Measurements from ENCODE around the gene FGF7. TPM values are rescaled to one million over a fixed set of nuclear protein-coding genes. Genes with fewer than 3 reads are reported as not detected.
"Not testable (repeated sequence)": the region's sequence is repeated elsewhere in the genome, so short reads cannot be mapped to it uniquely, and the experiment has no call there.

FGF7 gene, protein sequence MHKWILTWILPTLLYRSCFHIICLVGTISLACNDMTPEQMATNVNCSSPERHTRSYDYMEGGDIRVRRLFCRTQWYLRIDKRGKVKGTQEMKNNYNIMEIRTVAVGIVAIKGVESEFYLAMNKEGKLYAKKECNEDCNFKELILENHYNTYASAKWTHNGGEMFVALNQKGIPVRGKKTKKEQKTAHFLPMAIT
- 87.9 and 97.7 TPM in 2 replicates for total RNA-seq (ENCODE audit: low replicate concordance)

DNA sequence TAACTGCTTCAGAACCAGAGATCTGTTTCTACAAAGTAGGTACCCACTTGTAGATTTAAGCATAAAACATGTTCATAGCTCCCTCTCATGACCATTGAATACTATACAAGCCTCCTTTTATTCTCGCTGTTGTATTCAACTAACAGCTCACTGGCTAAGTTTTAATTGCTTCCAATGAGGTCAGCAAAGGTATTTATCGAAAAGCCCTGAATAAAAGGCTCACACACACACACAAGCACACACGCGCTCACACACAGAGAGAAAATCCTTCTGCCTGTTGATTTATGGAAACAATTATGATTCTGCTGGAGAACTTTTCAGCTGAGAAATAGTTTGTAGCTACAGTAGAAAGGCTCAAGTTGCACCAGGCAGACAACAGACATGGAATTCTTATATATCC lies at the start of gene FGF7:
FGF7 (plus strand) TSS at position 222 of the 400 bp plus-strand sequence. CDS start 1,056 bp downstream, outside the sequence.
- DNase-seq (ENCODE audit: low read depth) = peak; percentile 94
- TF ChIP-seq, protein P1, sequence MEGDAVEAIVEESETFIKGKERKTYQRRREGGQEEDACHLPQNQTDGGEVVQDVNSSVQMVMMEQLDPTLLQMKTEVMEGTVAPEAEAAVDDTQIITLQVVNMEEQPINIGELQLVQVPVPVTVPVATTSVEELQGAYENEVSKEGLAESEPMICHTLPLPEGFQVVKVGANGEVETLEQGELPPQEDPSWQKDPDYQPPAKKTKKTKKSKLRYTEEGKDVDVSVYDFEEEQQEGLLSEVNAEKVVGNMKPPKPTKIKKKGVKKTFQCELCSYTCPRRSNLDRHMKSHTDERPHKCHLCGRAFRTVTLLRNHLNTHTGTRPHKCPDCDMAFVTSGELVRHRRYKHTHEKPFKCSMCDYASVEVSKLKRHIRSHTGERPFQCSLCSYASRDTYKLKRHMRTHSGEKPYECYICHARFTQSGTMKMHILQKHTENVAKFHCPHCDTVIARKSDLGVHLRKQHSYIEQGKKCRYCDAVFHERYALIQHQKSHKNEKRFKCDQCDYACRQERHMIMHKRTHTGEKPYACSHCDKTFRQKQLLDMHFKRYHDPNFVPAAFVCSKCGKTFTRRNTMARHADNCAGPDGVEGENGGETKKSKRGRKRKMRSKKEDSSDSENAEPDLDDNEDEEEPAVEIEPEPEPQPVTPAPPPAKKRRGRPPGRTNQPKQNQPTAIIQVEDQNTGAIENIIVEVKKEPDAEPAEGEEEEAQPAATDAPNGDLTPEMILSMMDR (IDR thresholded peaks at IDR 0.05; ENCODE audit: insufficient read depth, low read length) = peak; percentile 29
- H3K4me3 ChIP-seq (ENCODE audit: low read depth, low read length) = peak within 1 kb of the TSS; percentile 74

DNA sequence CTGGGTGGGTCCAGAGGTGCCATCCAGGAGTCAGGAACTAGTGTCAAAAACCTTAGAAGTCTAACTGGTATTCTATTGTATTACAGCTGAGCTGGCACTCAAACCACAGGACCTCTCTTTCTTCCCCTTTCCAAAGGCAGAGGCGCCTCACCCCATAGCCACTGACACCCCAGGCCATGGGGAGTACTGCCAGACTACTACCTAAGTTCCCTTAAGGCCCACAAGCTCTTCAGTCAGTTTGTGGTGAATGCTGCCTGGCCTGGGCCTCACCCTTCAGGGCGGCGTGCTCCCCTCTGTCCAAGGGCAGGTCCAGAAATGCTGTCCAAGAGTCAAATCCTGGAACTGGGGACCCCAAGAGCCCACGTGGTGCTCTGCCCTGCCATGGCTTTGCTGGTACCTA lies 43.0 kb upstream of the FGF7 start:
- TF ChIP-seq, protein P1 (IDR thresholded peaks at IDR 0.05; ENCODE audit: insufficient read depth, low read length) = no peak
- H3K4me3 ChIP-seq (ENCODE audit: low read depth, low read length) = no peak overlapping the region
- no peak for DNase-seq (ENCODE audit: low read depth)

- H3K4me3 ChIP-seq (ENCODE audit: low read depth, low read length) = no peak overlapping the region
- DNase-seq (ENCODE audit: low read depth) = no peak
- TF ChIP-seq, protein P1 (IDR thresholded peaks at IDR 0.05; ENCODE audit: insufficient read depth, low read length) = no peak
Measured at GRCh38 chr15:49380912-49381311, 42.1 kb upstream of the FGF7 start.

GRCh38 chr15:49382394-49382793 lies 40.6 kb upstream of the FGF7 start:
- no peak overlapping the region for H3K4me3 ChIP-seq (ENCODE audit: low read depth, low read length)
- no peak for DNase-seq (ENCODE audit: low read depth)

GRCh38 chr15:49383266-49383665 lies 39.8 kb upstream of the FGF7 start:
- TF ChIP-seq, protein P1 (IDR thresholded peaks at IDR 0.05; ENCODE audit: insufficient read depth, low read length) = no peak
- peak; percentile 28 for DNase-seq (ENCODE audit: low read depth)
- no peak overlapping the region for H3K4me3 ChIP-seq (ENCODE audit: low read depth, low read length)

More at GRCh38 chr15:49382394-49382793, 40.6 kb upstream of the FGF7 start:
- TF ChIP-seq, protein P1 (IDR thresholded peaks at IDR 0.05; ENCODE audit: insufficient read depth, low read length) = no peak

DNA sequence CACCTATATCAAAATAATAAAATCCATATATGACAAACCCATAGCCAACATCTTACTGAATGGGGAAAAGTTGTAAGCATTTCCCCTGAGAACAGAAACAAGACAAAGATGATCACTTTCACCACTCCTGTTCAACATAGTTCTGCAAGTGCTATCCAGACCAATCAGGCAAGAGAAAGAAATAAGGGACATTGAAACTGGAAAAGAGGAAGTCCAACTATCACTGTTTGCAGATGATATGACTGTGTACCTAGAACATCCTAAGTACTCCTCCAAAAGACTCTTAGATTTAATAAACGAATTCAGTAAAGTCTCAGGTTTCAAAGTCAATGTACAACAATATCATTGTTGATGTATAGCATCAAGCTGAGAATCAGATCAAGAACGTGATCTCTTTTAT lies 35.6 kb upstream of the FGF7 start:
- no peak for DNase-seq (ENCODE audit: low read depth)
- H3K4me3 ChIP-seq (ENCODE audit: low read depth, low read length) = no peak overlapping the region
- TF ChIP-seq, protein P1 (IDR thresholded peaks at IDR 0.05; ENCODE audit: insufficient read depth, low read length) = no peak

DNA sequence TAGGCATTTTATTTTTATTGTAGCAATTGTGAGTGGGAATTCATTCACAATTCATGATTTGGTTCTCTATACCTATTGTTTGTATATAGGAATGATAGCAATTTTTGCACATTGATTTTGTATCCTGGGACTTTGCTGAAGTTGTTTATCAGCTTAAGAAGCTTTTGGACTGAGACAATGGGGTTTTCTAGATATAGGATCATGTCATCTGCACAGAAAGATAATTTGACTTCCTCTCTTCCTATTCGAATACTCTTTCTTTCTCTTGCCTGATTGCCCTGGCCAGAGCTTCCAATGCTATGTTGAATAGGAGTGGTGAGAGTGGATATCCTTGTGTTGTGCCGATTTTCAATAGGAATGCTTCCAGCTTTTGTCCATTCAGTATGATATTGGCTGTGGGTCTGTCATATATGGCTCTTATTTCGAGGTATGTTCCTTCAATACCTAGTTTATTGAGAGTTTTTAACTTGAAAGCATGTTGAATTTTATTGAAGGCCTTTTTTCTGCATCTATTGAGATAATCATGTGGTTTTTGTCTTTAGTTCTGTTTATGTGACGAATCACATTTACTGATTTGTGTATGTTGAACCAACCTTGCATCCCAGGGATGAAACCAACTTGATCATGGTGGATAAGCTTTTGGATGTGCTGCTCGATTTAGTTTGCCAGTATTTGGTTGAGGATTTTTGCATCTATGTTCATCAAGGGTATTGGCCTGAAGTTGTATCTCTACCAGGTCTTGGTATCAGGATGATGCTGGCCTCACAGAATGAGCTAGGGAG lies 20.3 kb upstream of the FGF7 start:
- not testable (repeated sequence) for H3K4me3 ChIP-seq (ENCODE audit: low read depth, low read length); DNase-seq (ENCODE audit: low read depth)
